HCT116 (cell line): ENCODE data around the gene FGF18. TPM values are rescaled to one million over a fixed set of nuclear protein-coding genes. Genes with fewer than 3 reads are reported as not detected.

Source experiments
- ATAC-seq: fragments of 200-7000 bp; cut with Tn5 transposase; 2 replicates; pipeline ENCODE4 v1.9.1; 2020; ENCODE audit warnings: mild to moderate bottlenecking, moderate library complexity
- BruUV-seq: library from RNA; stranded (reverse); fragments of 400-500 nt; replicated peaks from 2 replicates; lab custom pipeline; 2021; lab: Mats Ljungman, UMichigan
- CTCF ChIA-PET: fragments of 300-600 bp; sonication (Branson Sonifier 250); formaldehyde crosslinking; loops from one replicate; lab custom pipeline; 2021; ENCODE audit warnings: antibody characterized with exemption; lab: Charles Lee
- POLR2A ChIA-PET: fragments of 300-600, 350-600 bp; sonication (Branson Sonifier 250); formaldehyde crosslinking; loops from one replicate; lab custom pipeline; 2021; ENCODE audit warnings: antibody characterized with exemption; lab: Charles Lee
- RAD21 ChIA-PET, 2 experiments: fragments of 300-600 bp; sonication (Branson Sonifier 250); formaldehyde crosslinking; loops; one replicate each; lab custom pipeline; 2023; ENCODE audit warnings: low total read pairs in 2 of 2; ENCODE audit not compliant: uncharacterized antibody in 2 of 2, unreplicated experiment in 2 of 2, low non-redundant PET in 1 of 2; lab: Charles Lee
- DNase-seq: peaks from one replicate; pipeline ENCODE4 v3.0.0-alpha.2; 2010; ENCODE audit warnings: low read depth, low spot score
- H2AFZ ChIP-seq: fragments of 200-600 bp; shearing (Covaris generic), sonication (generic); 2 replicates; pipeline ENCODE4 v1.6.1; 2017; ENCODE audit warnings: low read depth, mixed run types, mixed read lengths, antibody characterized with exemption, low read length; ENCODE audit not compliant: poor library complexity, severe bottlenecking
- H3K27ac ChIP-seq: 2 replicates; pipeline ENCODE4 v1.5.1; 2012; ENCODE audit warnings: low read depth, low read length
- H3K27me3 ChIP-seq: fragments of 200-600 bp; sonication (generic); 2 replicates; pipeline ENCODE4 v1.6.1; 2016; ENCODE audit warnings: mixed run types, low read length, mixed read lengths; ENCODE audit not compliant: insufficient read depth
- H3K36me3 ChIP-seq, 2 experiments: fragments of 200-500 bp in 1 of 2; fragments of 200-600 bp in 1 of 2; sonication (Bioruptor generic) in 1 of 2; sonication (generic) in 1 of 2; 2 replicates each; pipeline versions ENCODE4 v1.5.1 to v1.6.1; 2014 to 2016; ENCODE audit warnings: low read length in 2 of 2, inconsistent platforms in 1 of 2, mixed read lengths in 1 of 2, mixed run types in 1 of 2; ENCODE audit not compliant: insufficient read depth in 2 of 2, control insufficient read depth in 1 of 2
- H3K4me1 ChIP-seq, 2 experiments: fragments of 200-600 bp in 1 of 2; sonication (generic) in 1 of 2; 2 replicates each; pipeline versions ENCODE4 v1.5.1 to v1.6.1; 2012 to 2017; ENCODE audit warnings: low read length in 2 of 2, inconsistent platforms in 1 of 2, mild to moderate bottlenecking in 1 of 2, mixed read lengths in 1 of 2, mixed run types in 1 of 2, moderate library complexity in 1 of 2; ENCODE audit not compliant: insufficient read depth in 2 of 2, control insufficient read depth in 1 of 2
- H3K4me2 ChIP-seq: fragments of 200-600 bp; sonication (generic); 2 replicates; pipeline ENCODE4 v1.6.1; 2017; ENCODE audit warnings: mixed run types, low read length, mixed read lengths
- H3K4me3 ChIP-seq, 2 experiments: fragments of 200-600 bp in 1 of 2; sonication (generic) in 1 of 2; replicated peaks in 1 of 2; 2 replicates each; pipeline ENCODE4 v1.5.1; 2011 to 2016; ENCODE audit warnings: low read length in 2 of 2, control low read depth in 1 of 2, low read depth in 1 of 2, mild to moderate bottlenecking in 1 of 2, mixed read lengths in 1 of 2, mixed run types in 1 of 2
- H3K79me2 ChIP-seq: fragments of 200-600 bp; sonication (generic); 2 replicates; pipeline ENCODE4 v1.6.1; 2017; ENCODE audit warnings: mild to moderate bottlenecking, mixed run types, low read length, moderate library complexity, mixed read lengths; ENCODE audit not compliant: insufficient read depth
- H3K9ac ChIP-seq: fragments of 200-600 bp; sonication (generic); 2 replicates; pipeline ENCODE4 v1.6.1; 2016; ENCODE audit warnings: low read length, mixed read lengths
- H3K9me2 ChIP-seq: fragments of 200-600 bp; sonication (generic), shearing (Covaris generic); 2 replicates; pipeline ENCODE4 v1.6.1; 2017; ENCODE audit warnings: mixed run types, mild to moderate bottlenecking, moderate library complexity; ENCODE audit not compliant: insufficient read depth
- H3K9me3 ChIP-seq, 2 experiments: fragments of 200-500 bp in 1 of 2; fragments of 200-600 bp in 1 of 2; sonication (Bioruptor generic) in 1 of 2; sonication (generic) in 1 of 2; 2 replicates each; pipeline ENCODE4 v1.6.1; 2014 to 2017; ENCODE audit warnings: low read length in 2 of 2, mixed read lengths in 2 of 2, inconsistent platforms in 1 of 2, low read depth in 1 of 2, mild to moderate bottlenecking in 1 of 2, mixed run types in 1 of 2, moderate library complexity in 1 of 2; ENCODE audit not compliant: control insufficient read depth in 1 of 2, insufficient read depth in 1 of 2
- H4K20me1 ChIP-seq: fragments of 200-600 bp; sonication (generic), shearing (Covaris generic); 2 replicates; pipeline ENCODE4 v1.6.1; 2017; ENCODE audit warnings: mixed run types, mild to moderate bottlenecking, moderate library complexity; ENCODE audit not compliant: insufficient read depth
- EGR1 ChIP-seq: IDR thresholded peaks from 2 replicates; pipeline ENCODE4 v1.6.1; 2012; ENCODE audit warnings: low read depth
- EZH2 ChIP-seq: fragments of 200-600 bp; sonication (generic); IDR thresholded peaks from 2 replicates; pipeline ENCODE4 v1.6.1; 2017; ENCODE audit warnings: antibody characterized with exemption, mixed run types
- JUND ChIP-seq: IDR thresholded peaks from 2 replicates; pipeline ENCODE4 v1.6.1; 2012
- POLR2A ChIP-seq: IDR thresholded peaks from 2 replicates; pipeline ENCODE4 v1.7.0; 2011; ENCODE audit warnings: borderline replicate concordance; ENCODE audit not compliant: insufficient read depth, insufficient read length; ENCODE audit errors: extremely low read depth
- RAD21 ChIP-seq: IDR thresholded peaks from 2 replicates; pipeline ENCODE4 v1.6.1; 2012; ENCODE audit warnings: low read depth, mild to moderate bottlenecking
- SP1 ChIP-seq: IDR thresholded peaks from 2 replicates; pipeline ENCODE4 v1.6.1; 2012; ENCODE audit warnings: low read depth
- intact Hi-C: fragments of 100-400 bp; cut with micrococcal nuclease; formaldehyde crosslinking; loops from 2 replicates; pipeline ENCODE4 v1.10.0; 2022
- total RNA-seq: library from RNA; stranded (reverse); gene quantifications from one replicate; pipeline ENCODE4 v1.2.1, GENCODE V29; 2021; ENCODE audit not compliant: unreplicated experiment
- TF ChIP-seq, protein P1 (sequence below): IDR thresholded peaks from 2 replicates; pipeline ENCODE4 v1.6.1; 2012; ENCODE audit warnings: low read depth

FGF18 gene
- total RNA-seq, 1 experiment from 2014 or later = 0.96 TPM

DNA sequence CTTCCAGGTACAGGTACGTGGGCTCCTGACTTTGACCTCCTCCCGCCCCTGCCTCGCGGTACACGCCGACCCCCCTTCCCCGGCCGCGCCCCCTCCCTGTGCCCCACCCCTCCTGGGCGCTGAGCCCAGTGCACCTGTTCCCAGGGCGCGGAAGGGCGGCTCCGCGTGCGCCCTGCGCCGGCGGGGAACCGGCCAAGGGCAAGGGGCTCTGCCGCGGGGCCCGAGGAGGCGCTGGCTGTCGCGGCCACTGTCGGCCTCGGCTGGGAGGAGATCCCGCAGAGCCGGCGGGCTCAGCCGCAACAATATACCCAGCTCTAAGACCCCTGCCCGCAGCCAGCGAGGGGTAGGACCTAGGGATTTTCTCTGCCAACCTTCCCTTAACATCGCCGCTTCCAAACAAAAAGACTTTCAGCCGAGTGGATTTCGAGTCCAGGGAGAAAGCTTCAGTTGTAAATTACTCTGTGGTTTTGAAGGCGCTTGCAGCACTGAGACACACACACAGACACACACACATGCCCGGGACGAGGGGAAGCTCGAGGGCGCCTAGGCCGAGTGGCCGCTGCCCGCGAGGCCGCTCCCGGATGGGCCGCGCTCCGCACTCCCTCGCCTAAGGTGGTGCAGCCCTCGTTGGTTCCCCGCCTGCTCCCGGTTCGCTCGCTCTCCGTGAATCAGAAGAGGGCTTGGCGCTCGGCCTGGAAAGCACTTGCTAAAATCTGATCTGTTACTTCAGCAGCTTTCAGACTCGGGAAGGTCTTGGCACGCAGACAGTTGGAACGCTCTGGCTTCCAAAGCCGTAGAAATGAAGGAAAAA, 1.2 kb downstream of the FGF18 start:
- RAD21 ChIA-PET = no interaction called here
- CTCF ChIA-PET = no interaction called here
- no TSS peak for BruUV-seq
- H2AFZ ChIP-seq = no peak overlapping the region
- intact Hi-C loops = no loop called here
- DNase-seq = no peak
- peak overlapping the region; percentile 92 for H3K4me2 ChIP-seq
- TF ChIP-seq SP1 (no peak), RAD21 (no peak), EZH2 (no peak), POLR2A (no peak), JUND (no peak), EGR1 (no peak)
- TF ChIP-seq, protein P1, sequence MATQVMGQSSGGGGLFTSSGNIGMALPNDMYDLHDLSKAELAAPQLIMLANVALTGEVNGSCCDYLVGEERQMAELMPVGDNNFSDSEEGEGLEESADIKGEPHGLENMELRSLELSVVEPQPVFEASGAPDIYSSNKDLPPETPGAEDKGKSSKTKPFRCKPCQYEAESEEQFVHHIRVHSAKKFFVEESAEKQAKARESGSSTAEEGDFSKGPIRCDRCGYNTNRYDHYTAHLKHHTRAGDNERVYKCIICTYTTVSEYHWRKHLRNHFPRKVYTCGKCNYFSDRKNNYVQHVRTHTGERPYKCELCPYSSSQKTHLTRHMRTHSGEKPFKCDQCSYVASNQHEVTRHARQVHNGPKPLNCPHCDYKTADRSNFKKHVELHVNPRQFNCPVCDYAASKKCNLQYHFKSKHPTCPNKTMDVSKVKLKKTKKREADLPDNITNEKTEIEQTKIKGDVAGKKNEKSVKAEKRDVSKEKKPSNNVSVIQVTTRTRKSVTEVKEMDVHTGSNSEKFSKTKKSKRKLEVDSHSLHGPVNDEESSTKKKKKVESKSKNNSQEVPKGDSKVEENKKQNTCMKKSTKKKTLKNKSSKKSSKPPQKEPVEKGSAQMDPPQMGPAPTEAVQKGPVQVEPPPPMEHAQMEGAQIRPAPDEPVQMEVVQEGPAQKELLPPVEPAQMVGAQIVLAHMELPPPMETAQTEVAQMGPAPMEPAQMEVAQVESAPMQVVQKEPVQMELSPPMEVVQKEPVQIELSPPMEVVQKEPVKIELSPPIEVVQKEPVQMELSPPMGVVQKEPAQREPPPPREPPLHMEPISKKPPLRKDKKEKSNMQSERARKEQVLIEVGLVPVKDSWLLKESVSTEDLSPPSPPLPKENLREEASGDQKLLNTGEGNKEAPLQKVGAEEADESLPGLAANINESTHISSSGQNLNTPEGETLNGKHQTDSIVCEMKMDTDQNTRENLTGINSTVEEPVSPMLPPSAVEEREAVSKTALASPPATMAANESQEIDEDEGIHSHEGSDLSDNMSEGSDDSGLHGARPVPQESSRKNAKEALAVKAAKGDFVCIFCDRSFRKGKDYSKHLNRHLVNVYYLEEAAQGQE = no peak
- TF ChIP-seq, all 23 proteins: peak for 0
- H3K4me3 ChIP-seq = peak overlapping the region in 1 of 2 experiments; percentile 58; a peak in 1 of 4 replicates
- no peak for ATAC-seq
- H3K79me2 ChIP-seq = 0 out of 2 replicates have a peak, but pooled peaks cover 6% of the 10 kb centered on the region
- H3K4me1 ChIP-seq = peaks cover 9 to 43% of the 10 kb centered on the region in 2 experiments
- POLR2A ChIA-PET = interaction anchor here (1.3 kb wide), 1 partner anchor 28 kb away, joined by 3 read pairs; no protein-coding TSS in a partner anchor
- H3K9me3 ChIP-seq = no peaks in the 10 kb centered on the region
- H3K27ac ChIP-seq = no peak overlapping the region
- H4K20me1 ChIP-seq = peaks cover 13% of the 10 kb centered on the region; the same call in 1 of the 2 replicates
- no peaks in the 10 kb centered on the region for H3K9me2 ChIP-seq
- H3K36me3 ChIP-seq = no peaks in the 10 kb centered on the region
- H3K27me3 ChIP-seq = no peaks in the 10 kb centered on the region
- no peak overlapping the region for H3K9ac ChIP-seq
